HG02798 (cell line): ENCODE data around the gene RRBP1.
"Not testable (repeated sequence)": the region's sequence is repeated elsewhere in the genome, so short reads cannot be mapped to it uniquely, and the experiment has no call there.

Experiments used
- ATAC-seq: cut with Tn5 transposase; IDR thresholded peaks from one replicate; pipeline ENCODE4 v1.9.1; 2021; ENCODE audit warnings: mild to moderate bottlenecking; ENCODE audit not compliant: unreplicated experiment, poor library complexity

RRBP1 gene

GRCh38 chr20:17667445-17667844 is 14.6 kb downstream of the RRBP1 start:
- ATAC-seq, result no peak

GRCh38 chr20:17666481-17666880 is 15.6 kb downstream of the RRBP1 start:
- no peak for ATAC-seq

GRCh38 chr20:17665756-17666155 is 16.3 kb downstream of the RRBP1 start:
- ATAC-seq, result no peak

GRCh38 chr20:17664025-17664633 is 17.9 kb downstream of the RRBP1 start:
- ATAC-seq, result no peak

GRCh38 chr20:17663486-17663885 is 18.6 kb downstream of the RRBP1 start:
- no peak for ATAC-seq

- no peak for ATAC-seq
Measured at GRCh38 chr20:17663040-17663399, 19.0 kb downstream of the RRBP1 start.

- ATAC-seq, result peak; percentile 50
Measured at GRCh38 chr20:17662333-17663039, 19.6 kb downstream of the RRBP1 start.

GRCh38 chr20:17661121-17661744 is 20.8 kb downstream of the RRBP1 start:
- no peak for ATAC-seq

- ATAC-seq, result no peak
Measured at GRCh38 chr20:17660667-17661066, 21.4 kb downstream of the RRBP1 start.

- no peak for ATAC-seq
Measured at GRCh38 chr20:17659801-17660200, 22.2 kb downstream of the RRBP1 start.

- not testable (repeated sequence) for ATAC-seq
Measured at GRCh38 chr20:17659344-17659743, 22.7 kb downstream of the RRBP1 start.

GRCh38 chr20:17658648-17658993 is 23.4 kb downstream of the RRBP1 start:
- ATAC-seq, result no peak

GRCh38 chr20:17657898-17658647 is 24.0 kb downstream of the RRBP1 start:
- ATAC-seq, result no peak

GRCh38 chr20:17657079-17657825 is 24.8 kb downstream of the RRBP1 start:
- ATAC-seq, result no peak

GRCh38 chr20:17655865-17656479 is 26.1 kb downstream of the RRBP1 start:
- no peak for ATAC-seq

- ATAC-seq, result no peak
Measured at GRCh38 chr20:17655286-17655651, 26.8 kb downstream of the RRBP1 start.

GRCh38 chr20:17654649-17655285 is 27.3 kb downstream of the RRBP1 start:
- ATAC-seq, result no peak

GRCh38 chr20:17653835-17654648 is 28.0 kb downstream of the RRBP1 start:
- no peak for ATAC-seq

- no peak for ATAC-seq
Measured at GRCh38 chr20:17652411-17652810, 29.6 kb downstream of the RRBP1 start.
